Fibroblast of lung (primary cell): ENCODE results near the gene ENC1. TPM values are rescaled to one million over a fixed set of nuclear protein-coding genes. Genes with fewer than 3 reads are reported as not detected.

ENCODE experiments used
- DNase-seq, 2 donors: peaks; one replicate each; pipeline versions ENCODE4 v3.0.0 to v3.0.0-alpha.2; 2010; ENCODE audit warnings: low read depth in 2 of 2
- H2AFZ ChIP-seq: 2 replicates; pipeline ENCODE4 v1.5.1; 2012; ENCODE audit warnings: low read length, control low read depth, inconsistent platforms
- H3K27ac ChIP-seq: 2 replicates; pipeline ENCODE4 v1.5.1; 2011; ENCODE audit warnings: low read length, control low read depth; ENCODE audit not compliant: insufficient read depth
- H3K27me3 ChIP-seq: 2 replicates; pipeline ENCODE4 v1.5.1; 2011; ENCODE audit warnings: mild to moderate bottlenecking, low read length; ENCODE audit not compliant: control insufficient read depth, insufficient read depth
- H3K36me3 ChIP-seq: 2 replicates; pipeline ENCODE4 v1.5.1; 2011; ENCODE audit warnings: low read length; ENCODE audit not compliant: control insufficient read depth, insufficient read depth
- H3K4me1 ChIP-seq: 2 replicates; pipeline ENCODE4 v1.5.1; 2011; ENCODE audit warnings: low read length; ENCODE audit not compliant: control insufficient read depth, insufficient read depth; ENCODE audit errors: extremely low read depth
- H3K4me2 ChIP-seq: 2 replicates; pipeline ENCODE4 v1.5.1; 2011; ENCODE audit warnings: low read length, control low read depth; ENCODE audit not compliant: insufficient read depth; ENCODE audit errors: extremely low read depth
- H3K4me3 ChIP-seq, 4 experiments: fragments of 200-600 bp in 1 of 4; sonication (generic) in 1 of 4; replicated peaks in 1 of 4; 2 replicates each; pipeline ENCODE4 v1.5.1; 2011 to 2016; ENCODE audit warnings: low read length in 4 of 4, low read depth in 3 of 4, mild to moderate bottlenecking in 3 of 4, control low read depth in 2 of 4, inconsistent platforms in 1 of 4, mixed read lengths in 1 of 4; ENCODE audit not compliant: insufficient read depth in 1 of 4; ENCODE audit errors: control extremely low read depth in 1 of 4
- H3K79me2 ChIP-seq: 2 replicates; pipeline ENCODE4 v1.5.1; 2012; ENCODE audit warnings: mild to moderate bottlenecking, low read length, inconsistent platforms; ENCODE audit not compliant: control insufficient read depth, insufficient read depth
- H3K9ac ChIP-seq: 2 replicates; pipeline ENCODE4 v1.5.1; 2011; ENCODE audit warnings: mild to moderate bottlenecking, low read length, control low read depth; ENCODE audit not compliant: insufficient read depth
- H3K9me3 ChIP-seq: 2 replicates; pipeline ENCODE4 v1.5.1; 2012; ENCODE audit warnings: low read depth, low read length; ENCODE audit not compliant: control insufficient read depth, insufficient read depth
- H4K20me1 ChIP-seq: 2 replicates; pipeline ENCODE4 v1.5.1; 2011; ENCODE audit warnings: low read length; ENCODE audit not compliant: control insufficient read depth, insufficient read depth; ENCODE audit errors: extremely low read depth
- CTCF ChIP-seq, 2 donors: IDR thresholded peaks in 1 of 2; conservative IDR thresholded peaks in 1 of 2; 1 replicate in 1 of 2; 2 replicates in 1 of 2; pipeline ENCODE4 v1.5.1; 2011 to 2012; ENCODE audit warnings: low read length in 2 of 2, control low read depth in 1 of 2, inconsistent platforms in 1 of 2, low read depth in 1 of 2, mild to moderate bottlenecking in 1 of 2
- EZH2 ChIP-seq: IDR thresholded peaks from 2 replicates; pipeline ENCODE4 v1.5.1; 2012; ENCODE audit warnings: low read length, control low read depth, mild to moderate bottlenecking; ENCODE audit errors: missing control alignments
- polyA plus RNA-seq, 2 donors: library from polyadenylated mRNA; depleted of rRNA in 1 of 2; stranded (reverse) in 1 of 2; unstranded in 1 of 2; fragments of >200 nt; gene quantifications; 2 replicates each; pipeline ENCODE4 v1.2.1, GENCODE V29; 2011 to 2012; ENCODE audit warnings: missing spikeins in 1 of 2
- total RNA-seq: library from RNA; depleted of rRNA; stranded (reverse); fragments of >200 nt; gene quantifications from 2 replicates; pipeline ENCODE4 v1.2.1, GENCODE V29; 2014

ENC1 gene
- total and polyA plus RNA-seq, 2 donors (not counting 1 experiment from before 2014, with no cell fraction given), result 3.5 to 15.4 TPM

GRCh38 chr5:74599148-74599547 is 41.4 kb downstream of the ENC1 start:
- Histone ChIP-seq H3K4me2 (no peak overlapping the region), H3K27me3 (no peaks in the 10 kb centered on the region), H2AFZ (no peak overlapping the region), H3K9me3 (no peaks in the 10 kb centered on the region), H3K4me3 (no peak overlapping the region), H3K9ac (no peak overlapping the region), H3K4me1 (peaks cover 3% of the 10 kb centered on the region), H4K20me1 (no peaks in the 10 kb centered on the region), H3K36me3 (no peaks in the 10 kb centered on the region), H3K79me2 (no peaks in the 10 kb centered on the region), H3K27ac (no peak overlapping the region)
- TF ChIP-seq CTCF (conservative IDR thresholded peaks at IDR 0.05 in 1 of 2, IDR thresholded peaks at IDR 0.05 in 1 of 2; ENCODE audit: low read depth in 1 of 2, low read length in 2 of 2) (no peak), EZH2 (no peak)
- DNase-seq, result no peak

GRCh38 chr5:74598731-74599130 is 41.8 kb downstream of the ENC1 start:
- no peak overlapping the region for H3K4me3 ChIP-seq
- H3K9me3 ChIP-seq, result no peaks in the 10 kb centered on the region
- H3K79me2 ChIP-seq, result no peaks in the 10 kb centered on the region
- peak; percentile 15 to 86 for DNase-seq
- no peak overlapping the region for H3K9ac ChIP-seq
- no peak overlapping the region for H3K27ac ChIP-seq
- no peaks in the 10 kb centered on the region for H4K20me1 ChIP-seq
- no peak overlapping the region for H3K4me2 ChIP-seq
- no peak overlapping the region for H2AFZ ChIP-seq
- no peaks in the 10 kb centered on the region for H3K27me3 ChIP-seq
- H3K4me1 ChIP-seq, result peaks cover 3% of the 10 kb centered on the region
- TF ChIP-seq CTCF (conservative IDR thresholded peaks at IDR 0.05 in 1 of 2, IDR thresholded peaks at IDR 0.05 in 1 of 2; ENCODE audit: low read depth in 1 of 2, low read length in 2 of 2) (no peak), EZH2 (no peak)
- no peaks in the 10 kb centered on the region for H3K36me3 ChIP-seq

- Histone ChIP-seq H3K79me2 (no peaks in the 10 kb centered on the region), H4K20me1 (no peaks in the 10 kb centered on the region), H3K4me3 (no peak overlapping the region), H3K36me3 (no peaks in the 10 kb centered on the region), H3K27ac (no peak overlapping the region), H3K9me3 (no peaks in the 10 kb centered on the region), H3K4me2 (no peak overlapping the region), H3K27me3 (no peaks in the 10 kb centered on the region), H3K9ac (no peak overlapping the region), H3K4me1 (peaks cover 3% of the 10 kb centered on the region), H2AFZ (no peak overlapping the region)
- TF ChIP-seq CTCF (conservative IDR thresholded peaks at IDR 0.05 in 1 of 2, IDR thresholded peaks at IDR 0.05 in 1 of 2; ENCODE audit: low read depth in 1 of 2, low read length in 2 of 2), result no peak
- no peak for TF ChIP-seq EZH2
- peak in 1 of 2 donors; percentile 61 for DNase-seq
Measured at GRCh38 chr5:74596927-74597326, 43.6 kb downstream of the ENC1 start.
